ENCODE results near the gene KRT17. TPM values are rescaled to one million over a fixed set of nuclear protein-coding genes. Genes with fewer than 3 reads are reported as not detected.
"Not testable (repeated sequence)": the region's sequence is repeated elsewhere in the genome, so short reads cannot be mapped to it uniquely, and the experiment has no call there.

KRT17 gene
- total and polyA plus RNA-seq, 8 donors: 4.1 to 85.6 (median 6.6) TPM

- ATAC-seq: no peak
These were observed 22.9 kb upstream of the KRT17 start for GRCh38 chr17:41647038-41647813.

GRCh38 chr17:41642252-41643156 lies 18.1 kb upstream of the KRT17 start:
- no peaks in the 10 kb centered on the region for H3K27me3 ChIP-seq
- H3K9me3 ChIP-seq: no peaks in the 10 kb centered on the region
- no peak for TF ChIP-seq CTCF (IDR thresholded peaks at IDR 0.05)
- no peak overlapping the region for H3K27ac ChIP-seq
- DNase-seq (no peak), ATAC-seq (no peak)
- no peaks in the 10 kb centered on the region for H3K36me3 ChIP-seq
- H3K4me1 ChIP-seq: peaks cover 0 to 15% of the 10 kb centered on the region in 2 donors
- intact Hi-C loops (cut with DNase I): no loop called here
- H3K4me3 ChIP-seq: no peak overlapping the region

More at GRCh38 chr17:41647038-41647813, 22.9 kb upstream of the KRT17 start:
- H3K4me1 ChIP-seq: peaks cover 4 to 30% of the 10 kb centered on the region in 2 donors
- TF ChIP-seq CTCF (IDR thresholded peaks at IDR 0.05): no peak
- no peaks in the 10 kb centered on the region for H3K27me3 ChIP-seq
- no peaks in the 10 kb centered on the region for H3K9me3 ChIP-seq
- intact Hi-C loops (cut with DNase I): no loop called here
- no peak overlapping the region for H3K27ac ChIP-seq
- no peak for DNase-seq
- no peak overlapping the region for H3K4me3 ChIP-seq
- H3K36me3 ChIP-seq: no peaks in the 10 kb centered on the region

GRCh38 chr17:41640596-41640995 lies 16.2 kb upstream of the KRT17 start:
- intact Hi-C loops (cut with DNase I); H3K4me3 ChIP-seq; ATAC-seq; H3K36me3 ChIP-seq; H3K27ac ChIP-seq; DNase-seq; H3K27me3 ChIP-seq; H3K9me3 ChIP-seq; H3K4me1 ChIP-seq: not testable (repeated sequence)

GRCh38 chr17:41639492-41640473 lies 15.4 kb upstream of the KRT17 start:
- intact Hi-C loops (cut with DNase I): no loop called here
- TF ChIP-seq CTCF (IDR thresholded peaks at IDR 0.05): no peak
- no peak for ATAC-seq

GRCh38 chr17:41638941-41639340 lies 14.6 kb upstream of the KRT17 start:
- H3K4me3 ChIP-seq: no peak overlapping the region
- H3K9me3 ChIP-seq: no peaks in the 10 kb centered on the region
- no peaks in the 10 kb centered on the region for H3K4me1 ChIP-seq
- H3K27ac ChIP-seq: no peak overlapping the region
- DNase-seq: peak in 1 of 4 donors; percentile 67
- no peaks in the 10 kb centered on the region for H3K27me3 ChIP-seq
- H3K36me3 ChIP-seq: no peaks in the 10 kb centered on the region
- no peak for TF ChIP-seq CTCF (IDR thresholded peaks at IDR 0.05)
- intact Hi-C loops (cut with DNase I): no loop called here
- peak; percentile 10 for ATAC-seq

More at GRCh38 chr17:41639492-41640473, 15.4 kb upstream of the KRT17 start:
- DNase-seq: no peak
- no peak overlapping the region for H3K27ac ChIP-seq
- H3K4me1 ChIP-seq: no peaks in the 10 kb centered on the region
- no peak overlapping the region for H3K4me3 ChIP-seq
- H3K9me3 ChIP-seq: no peaks in the 10 kb centered on the region
- H3K27me3 ChIP-seq: no peaks in the 10 kb centered on the region
- H3K36me3 ChIP-seq: no peaks in the 10 kb centered on the region
